ENCODE data around the gene LIPK. TPM values are rescaled to one million over a fixed set of nuclear protein-coding genes. Genes with fewer than 3 reads are reported as not detected.
A peak's percentile ranks its signal among the peaks of the same experiment; 100 is the strongest.

Gene LIPK
- total and polyA plus RNA-seq, 4 donors: not detected

DNA sequence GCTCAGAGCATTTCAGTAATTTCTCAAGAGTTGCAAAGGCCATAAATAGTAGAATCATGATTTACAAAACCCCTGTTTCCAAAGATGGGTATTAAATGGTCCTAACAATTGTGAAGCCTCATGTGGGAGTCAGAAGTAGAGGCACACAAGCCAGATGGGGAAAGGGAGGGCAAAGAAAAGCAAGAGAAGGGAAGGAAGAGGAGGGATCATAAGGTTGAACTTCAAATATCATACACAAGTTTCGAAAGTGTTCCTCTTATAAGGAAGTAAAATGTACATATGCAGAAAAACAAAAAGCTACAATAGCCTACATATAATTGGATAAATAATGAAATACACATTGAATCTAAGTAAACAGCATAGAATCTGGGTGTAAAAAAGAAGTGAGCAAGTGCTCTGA, 59.8 kb downstream of the LIPK start:
- TF ChIP-seq RAD21 (IDR thresholded peaks at IDR 0.05): no peak
- no peak for TF ChIP-seq MAX (IDR thresholded peaks at IDR 0.05)
- no peak for TF ChIP-seq JUND (IDR thresholded peaks at IDR 0.05)
- no peak for TF ChIP-seq EGR1 (IDR thresholded peaks at IDR 0.05; ENCODE audit: low read depth in 2 of 2)
- TF ChIP-seq TAF1 (conservative IDR thresholded peaks at IDR 0.05): no peak
- no peak for TF ChIP-seq HNF4G (IDR thresholded peaks at IDR 0.05)
- TF ChIP-seq YY1 (IDR thresholded peaks at IDR 0.05): no peak
- TF ChIP-seq, protein P1, sequence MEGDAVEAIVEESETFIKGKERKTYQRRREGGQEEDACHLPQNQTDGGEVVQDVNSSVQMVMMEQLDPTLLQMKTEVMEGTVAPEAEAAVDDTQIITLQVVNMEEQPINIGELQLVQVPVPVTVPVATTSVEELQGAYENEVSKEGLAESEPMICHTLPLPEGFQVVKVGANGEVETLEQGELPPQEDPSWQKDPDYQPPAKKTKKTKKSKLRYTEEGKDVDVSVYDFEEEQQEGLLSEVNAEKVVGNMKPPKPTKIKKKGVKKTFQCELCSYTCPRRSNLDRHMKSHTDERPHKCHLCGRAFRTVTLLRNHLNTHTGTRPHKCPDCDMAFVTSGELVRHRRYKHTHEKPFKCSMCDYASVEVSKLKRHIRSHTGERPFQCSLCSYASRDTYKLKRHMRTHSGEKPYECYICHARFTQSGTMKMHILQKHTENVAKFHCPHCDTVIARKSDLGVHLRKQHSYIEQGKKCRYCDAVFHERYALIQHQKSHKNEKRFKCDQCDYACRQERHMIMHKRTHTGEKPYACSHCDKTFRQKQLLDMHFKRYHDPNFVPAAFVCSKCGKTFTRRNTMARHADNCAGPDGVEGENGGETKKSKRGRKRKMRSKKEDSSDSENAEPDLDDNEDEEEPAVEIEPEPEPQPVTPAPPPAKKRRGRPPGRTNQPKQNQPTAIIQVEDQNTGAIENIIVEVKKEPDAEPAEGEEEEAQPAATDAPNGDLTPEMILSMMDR (IDR thresholded peaks at IDR 0.05; ENCODE audit: low read depth, low read length, missing input control): no peak
- TF ChIP-seq FOXA1 (IDR thresholded peaks at IDR 0.05): no peak
- no peak for TF ChIP-seq FOXA2 (IDR thresholded peaks at IDR 0.05)
- TF ChIP-seq GABPA (IDR thresholded peaks at IDR 0.05 in 1 of 2, conservative IDR thresholded peaks at IDR 0.05 in 1 of 2): no peak
- TF ChIP-seq, protein P2, sequence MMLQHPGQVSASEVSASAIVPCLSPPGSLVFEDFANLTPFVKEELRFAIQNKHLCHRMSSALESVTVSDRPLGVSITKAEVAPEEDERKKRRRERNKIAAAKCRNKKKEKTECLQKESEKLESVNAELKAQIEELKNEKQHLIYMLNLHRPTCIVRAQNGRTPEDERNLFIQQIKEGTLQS (IDR thresholded peaks at IDR 0.05): no peak
- no peak for TF ChIP-seq RXRA (IDR thresholded peaks at IDR 0.05)
- no peak for TF ChIP-seq HNF4A (conservative IDR thresholded peaks at IDR 0.05)
- no peak for TF ChIP-seq SP1 (IDR thresholded peaks at IDR 0.05)
- H3K4me3 ChIP-seq (ENCODE audit: low read depth in 1 of 3, low read length in 3 of 3): no peak overlapping the region
- no peaks in the 10 kb centered on the region for H3K36me3 ChIP-seq (ENCODE audit: control insufficient read depth in 4 of 4, insufficient read depth in 3 of 4, low read depth in 1 of 4, low read length in 3 of 4)
- H3K27ac ChIP-seq (ENCODE audit: low read depth in 1 of 2, low read length in 2 of 2): no peak overlapping the region
- H3K9ac ChIP-seq (ENCODE audit: low read depth in 1 of 2, low read length in 2 of 2): no peak overlapping the region
- H3K4me1 ChIP-seq (ENCODE audit: control insufficient read depth in 4 of 4, insufficient read depth in 4 of 4, low read length in 3 of 4): peaks cover 3 to 15% (median 4%) of the 10 kb centered on the region in 4 donors
- H3K9me3 ChIP-seq (ENCODE audit: control insufficient read depth in 4 of 4, low read length in 3 of 4): no peaks in the 10 kb centered on the region
- no peaks in the 10 kb centered on the region for H3K27me3 ChIP-seq (ENCODE audit: control insufficient read depth in 4 of 4, insufficient read depth in 4 of 4, low read length in 3 of 4)
- 89% methylated on average over 1 of the region's 1 CpG for WGBS
- no peak for DNase-seq (ENCODE audit: low spot score)

- no peaks in the 10 kb centered on the region for H3K36me3 ChIP-seq (ENCODE audit: control insufficient read depth in 4 of 4, insufficient read depth in 3 of 4, low read depth in 1 of 4, low read length in 3 of 4)
- no peak overlapping the region for H3K9ac ChIP-seq (ENCODE audit: low read depth in 1 of 2, low read length in 2 of 2)
- no peak overlapping the region for H3K27ac ChIP-seq (ENCODE audit: low read depth in 1 of 2, low read length in 2 of 2)
- H3K4me3 ChIP-seq (ENCODE audit: low read depth in 1 of 3, low read length in 3 of 3): no peak overlapping the region
- no peaks in the 10 kb centered on the region for H3K9me3 ChIP-seq (ENCODE audit: control insufficient read depth in 4 of 4, low read length in 3 of 4)
- H3K27me3 ChIP-seq (ENCODE audit: control insufficient read depth in 4 of 4, insufficient read depth in 4 of 4, low read length in 3 of 4): no peaks in the 10 kb centered on the region
- TF ChIP-seq RXRA (IDR thresholded peaks at IDR 0.05) (peak; percentile 68 to 78), ZBTB33 (IDR thresholded peaks at IDR 0.05) (no peak), NR2F2 (IDR thresholded peaks at IDR 0.05) (peak; percentile 49), JUND (IDR thresholded peaks at IDR 0.05) (peak in 1 of 2 donors; percentile 24), RAD21 (IDR thresholded peaks at IDR 0.05) (no peak), SP1 (IDR thresholded peaks at IDR 0.05) (peak; percentile 30), YY1 (IDR thresholded peaks at IDR 0.05) (peak; percentile 27), HNF4A (conservative IDR thresholded peaks at IDR 0.05) (peak; percentile 68 to 73), HNF4G (IDR thresholded peaks at IDR 0.05) (no peak)
- TF ChIP-seq, protein P3, sequence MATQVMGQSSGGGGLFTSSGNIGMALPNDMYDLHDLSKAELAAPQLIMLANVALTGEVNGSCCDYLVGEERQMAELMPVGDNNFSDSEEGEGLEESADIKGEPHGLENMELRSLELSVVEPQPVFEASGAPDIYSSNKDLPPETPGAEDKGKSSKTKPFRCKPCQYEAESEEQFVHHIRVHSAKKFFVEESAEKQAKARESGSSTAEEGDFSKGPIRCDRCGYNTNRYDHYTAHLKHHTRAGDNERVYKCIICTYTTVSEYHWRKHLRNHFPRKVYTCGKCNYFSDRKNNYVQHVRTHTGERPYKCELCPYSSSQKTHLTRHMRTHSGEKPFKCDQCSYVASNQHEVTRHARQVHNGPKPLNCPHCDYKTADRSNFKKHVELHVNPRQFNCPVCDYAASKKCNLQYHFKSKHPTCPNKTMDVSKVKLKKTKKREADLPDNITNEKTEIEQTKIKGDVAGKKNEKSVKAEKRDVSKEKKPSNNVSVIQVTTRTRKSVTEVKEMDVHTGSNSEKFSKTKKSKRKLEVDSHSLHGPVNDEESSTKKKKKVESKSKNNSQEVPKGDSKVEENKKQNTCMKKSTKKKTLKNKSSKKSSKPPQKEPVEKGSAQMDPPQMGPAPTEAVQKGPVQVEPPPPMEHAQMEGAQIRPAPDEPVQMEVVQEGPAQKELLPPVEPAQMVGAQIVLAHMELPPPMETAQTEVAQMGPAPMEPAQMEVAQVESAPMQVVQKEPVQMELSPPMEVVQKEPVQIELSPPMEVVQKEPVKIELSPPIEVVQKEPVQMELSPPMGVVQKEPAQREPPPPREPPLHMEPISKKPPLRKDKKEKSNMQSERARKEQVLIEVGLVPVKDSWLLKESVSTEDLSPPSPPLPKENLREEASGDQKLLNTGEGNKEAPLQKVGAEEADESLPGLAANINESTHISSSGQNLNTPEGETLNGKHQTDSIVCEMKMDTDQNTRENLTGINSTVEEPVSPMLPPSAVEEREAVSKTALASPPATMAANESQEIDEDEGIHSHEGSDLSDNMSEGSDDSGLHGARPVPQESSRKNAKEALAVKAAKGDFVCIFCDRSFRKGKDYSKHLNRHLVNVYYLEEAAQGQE (IDR thresholded peaks at IDR 0.05): peak; percentile 25
- no peak for DNase-seq (ENCODE audit: low spot score)
- peaks cover 3 to 15% (median 4%) of the 10 kb centered on the region in 4 donors for H3K4me1 ChIP-seq (ENCODE audit: control insufficient read depth in 4 of 4, insufficient read depth in 4 of 4, low read length in 3 of 4)
- WGBS: 45% methylated on average over 1 of the region's 1 CpG
Observed at GRCh38 chr10:88769384-88769783, 63.3 kb downstream of the LIPK start.
